GM18505 (cell line): ENCODE measurements around the gene NIN.
"Not testable (repeated sequence)": the region's sequence is repeated elsewhere in the genome, so short reads cannot be mapped to it uniquely, and the experiment has no call there.

Source experiments
- ATAC-seq: cut with Tn5 transposase; IDR thresholded peaks from one replicate; pipeline ENCODE4 v1.9.1; 2021; ENCODE audit not compliant: unreplicated experiment
- POLR2A ChIP-seq: IDR thresholded peaks from 4 replicates; pipeline ENCODE4 v1.6.1; 2011; ENCODE audit warnings: borderline replicate concordance; ENCODE audit not compliant: insufficient read depth, insufficient read length; ENCODE audit errors: extremely low read depth

Gene NIN

GRCh38 chr14:50733494-50733893, 97.5 kb downstream of the NIN start:
- no peak for ATAC-seq
- TF ChIP-seq POLR2A, result no peak

- no peak for ATAC-seq
- TF ChIP-seq POLR2A, result no peak
Measured at GRCh38 chr14:50728836-50729235, 102.1 kb downstream of the NIN start.

- no peak for TF ChIP-seq POLR2A
- ATAC-seq, result no peak
Measured at GRCh38 chr14:50726372-50727107, 104.4 kb downstream of the NIN start.

GRCh38 chr14:50725761-50726160, 105.2 kb downstream of the NIN start:
- no peak for ATAC-seq
- no peak for TF ChIP-seq POLR2A

GRCh38 chr14:50719911-50720759, 110.8 kb downstream of the NIN start:
- no peak for TF ChIP-seq POLR2A
- ATAC-seq, result no peak

- no peak for ATAC-seq
- TF ChIP-seq POLR2A, result no peak
Measured at GRCh38 chr14:50718949-50719348, 112.0 kb downstream of the NIN start.

DNA sequence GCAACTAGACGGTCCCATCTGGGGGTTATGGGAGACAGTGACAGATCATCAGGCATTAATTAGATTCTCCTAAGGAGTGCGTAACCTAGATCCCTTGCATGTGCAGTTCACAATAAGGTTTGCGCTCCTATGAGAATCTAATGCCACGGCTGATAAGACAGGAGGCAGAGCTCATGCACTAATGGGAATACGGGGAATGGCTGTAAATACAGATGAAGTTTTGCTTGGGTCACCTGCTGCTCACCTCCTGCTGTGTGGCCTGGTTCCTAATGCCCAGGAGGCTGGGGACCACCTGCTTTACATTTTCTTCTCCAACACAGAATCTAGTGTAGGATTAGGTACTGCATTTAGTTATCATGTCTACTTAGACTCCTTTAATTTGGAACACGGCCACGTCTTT, 113.2 kb downstream of the NIN start:
- ATAC-seq, result no peak
- peak; percentile 33 for TF ChIP-seq POLR2A

GRCh38 chr14:50714450-50715073, 116.4 kb downstream of the NIN start:
- no peak for TF ChIP-seq POLR2A
- peak; percentile 56 for ATAC-seq

- no peak for ATAC-seq
- TF ChIP-seq POLR2A, result no peak
Measured at GRCh38 chr14:50711043-50711442, 119.9 kb downstream of the NIN start.

GRCh38 chr14:50705026-50705593, 125.9 kb downstream of the NIN start:
- TF ChIP-seq POLR2A, result no peak
- no peak for ATAC-seq

GRCh38 chr14:50704454-50705010, 126.4 kb downstream of the NIN start:
- no peak for TF ChIP-seq POLR2A
- ATAC-seq, result no peak

DNA sequence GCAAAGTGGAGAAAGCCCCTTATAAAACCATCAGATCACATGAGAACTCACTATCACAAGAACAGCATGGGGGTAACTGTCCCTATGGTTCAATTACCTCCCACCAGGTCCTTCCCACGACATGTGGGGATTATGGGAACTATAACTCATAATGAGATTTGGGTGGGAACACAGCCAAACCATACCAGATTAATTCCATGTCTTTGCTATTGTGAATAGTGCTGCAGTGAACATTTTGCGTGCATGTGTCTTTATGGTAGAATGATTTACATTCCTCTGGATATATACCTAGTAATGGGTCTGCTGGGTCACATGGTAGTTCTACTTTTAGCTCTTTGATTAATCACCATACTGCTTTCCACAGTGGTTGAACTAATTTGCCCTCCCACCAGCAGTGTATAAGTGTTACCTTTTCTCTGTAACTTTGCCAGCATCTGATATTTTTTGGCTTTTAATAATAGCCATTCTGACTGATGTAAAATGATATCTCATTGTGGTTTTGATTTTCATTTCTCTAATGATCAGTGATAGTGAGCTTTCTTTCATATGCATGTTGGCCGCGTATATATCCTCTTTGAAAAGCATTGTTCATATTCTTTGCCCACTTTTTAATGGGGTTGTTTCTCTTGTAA, 133.2 kb downstream of the NIN start:
- no peak for ATAC-seq

DNA sequence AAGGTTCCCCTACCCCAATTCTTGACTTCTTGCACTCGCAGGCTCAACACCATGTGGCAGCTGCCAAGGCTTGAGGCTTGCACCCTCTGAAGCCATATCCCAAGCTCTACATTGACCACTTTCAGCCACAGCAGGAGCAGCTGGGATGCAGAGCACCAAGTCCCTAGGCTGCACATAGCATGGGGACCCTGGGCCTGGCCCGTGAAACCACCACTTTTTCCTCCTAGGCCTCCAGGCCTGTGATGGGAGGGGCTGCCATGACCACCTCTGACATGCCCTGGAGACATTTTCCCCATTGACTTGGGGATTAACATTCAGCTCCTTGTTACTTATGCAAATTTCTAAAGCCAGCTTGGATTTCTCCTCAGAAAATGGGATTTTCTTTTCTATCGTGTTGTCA, 136.7 kb downstream of the NIN start:
- not testable (repeated sequence) for ATAC-seq

More for the DNA sequence above, 133.2 kb downstream of the NIN start:
- no peak for TF ChIP-seq POLR2A
